ENCODE measurements around the gene C4orf54. TPM values are rescaled to one million over a fixed set of nuclear protein-coding genes. Genes with fewer than 3 reads are reported as not detected.

C4orf54 gene
- polyA plus RNA-seq, 3 donors from 2014 or later = not detected

- Mint-ChIP-seq H3K4me3 (no peak overlapping the region), H3K27ac (no peak overlapping the region), H3K4me1 (no peaks in the 10 kb centered on the region), H3K27me3 (ENCODE audit: low read depth in 3 of 3) (peaks cover 0 to 10% (median 2%) of the 10 kb centered on the region in 3 donors), H3K9me3 (peaks cover 11 to 23% (median 17%) of the 10 kb centered on the region in 6 donors), H3K36me3 (no peaks in the 10 kb centered on the region)
- no peak for DNase-seq
These were observed 10.8 kb upstream of the C4orf54 start for GRCh38 chr4:99668472-99668871.

- no peak overlapping the region for H3K4me3 Mint-ChIP-seq
- H3K9me3 Mint-ChIP-seq = peaks cover 0 to 6% (median 1%) of the 10 kb centered on the region in 6 donors
- DNase-seq = no peak
- no peak overlapping the region for H3K27ac Mint-ChIP-seq
- H3K27me3 Mint-ChIP-seq (ENCODE audit: low read depth in 3 of 3) = peaks cover 0 to 8% (median 3%) of the 10 kb centered on the region in 3 donors
- no peaks in the 10 kb centered on the region for H3K4me1 Mint-ChIP-seq
- no peaks in the 10 kb centered on the region for H3K36me3 Mint-ChIP-seq
These were observed 8.4 kb upstream of the C4orf54 start for GRCh38 chr4:99665983-99666382.

- Mint-ChIP-seq H3K27ac (no peak overlapping the region), H3K4me1 (no peaks in the 10 kb centered on the region), H3K9me3 (peaks cover 0 to 2% (median 0%) of the 10 kb centered on the region in 6 donors), H3K36me3 (no peaks in the 10 kb centered on the region), H3K27me3 (ENCODE audit: low read depth in 3 of 3) (peaks cover 0 to 8% (median 4%) of the 10 kb centered on the region in 3 donors), H3K4me3 (no peak overlapping the region)
- DNase-seq = no peak
These were observed 7.1 kb upstream of the C4orf54 start for GRCh38 chr4:99664716-99665115.

- no peak overlapping the region for H3K4me3 Mint-ChIP-seq
- no peak overlapping the region for H3K27ac Mint-ChIP-seq
- no peak for DNase-seq
- H3K36me3 Mint-ChIP-seq = no peaks in the 10 kb centered on the region
- peaks cover 0 to 8% (median 6%) of the 10 kb centered on the region in 3 donors for H3K27me3 Mint-ChIP-seq (ENCODE audit: low read depth in 3 of 3)
- no peaks in the 10 kb centered on the region for H3K9me3 Mint-ChIP-seq
- H3K4me1 Mint-ChIP-seq = no peaks in the 10 kb centered on the region
These were observed 4.3 kb upstream of the C4orf54 start for GRCh38 chr4:99661907-99662306.

- Mint-ChIP-seq H3K27ac (no peak overlapping the region), H3K4me1 (no peaks in the 10 kb centered on the region), H3K4me3 (no peak overlapping the region), H3K9me3 (peaks cover 0 to 2% (median 0%) of the 10 kb centered on the region in 6 donors), H3K27me3 (ENCODE audit: low read depth in 3 of 3) (peaks cover 0 to 12% (median 3%) of the 10 kb centered on the region in 3 donors), H3K36me3 (no peaks in the 10 kb centered on the region)
- no peak for DNase-seq
These were observed 1.0 kb upstream of the C4orf54 start for GRCh38 chr4:99658666-99659065.

- Mint-ChIP-seq H3K27ac (no peak overlapping the region), H3K9me3 (peaks cover 0 to 2% (median 0%) of the 10 kb centered on the region in 6 donors), H3K4me1 (no peaks in the 10 kb centered on the region), H3K4me3 (no peak overlapping the region), H3K36me3 (no peaks in the 10 kb centered on the region), H3K27me3 (ENCODE audit: low read depth in 3 of 3) (peaks cover 0 to 9% (median 2%) of the 10 kb centered on the region in 3 donors)
- DNase-seq = no peak
These were observed 2.1 kb downstream of the C4orf54 start for GRCh38 chr4:99655308-99656081.

- peaks cover 0 to 12% (median 2%) of the 10 kb centered on the region in 3 donors for H3K27me3 Mint-ChIP-seq (ENCODE audit: low read depth in 3 of 3)
- H3K27ac Mint-ChIP-seq = no peak overlapping the region
- no peak overlapping the region for H3K4me3 Mint-ChIP-seq
- peaks cover 0 to 2% (median 0%) of the 10 kb centered on the region in 6 donors for H3K9me3 Mint-ChIP-seq
- H3K36me3 Mint-ChIP-seq = no peaks in the 10 kb centered on the region
- DNase-seq = no peak
- H3K4me1 Mint-ChIP-seq = no peaks in the 10 kb centered on the region
These were observed 3.3 kb downstream of the C4orf54 start for GRCh38 chr4:99654361-99654761.

- H3K27ac Mint-ChIP-seq = no peak overlapping the region
These were observed 3.7 kb downstream of the C4orf54 start for GRCh38 chr4:99653916-99654315.

GRCh38 chr4:99652596-99653436 is 4.8 kb downstream of the C4orf54 start:
- H3K4me3 Mint-ChIP-seq = no peak overlapping the region
- DNase-seq = no peak
- H3K36me3 Mint-ChIP-seq = no peaks in the 10 kb centered on the region
- no peaks in the 10 kb centered on the region for H3K4me1 Mint-ChIP-seq
- no peak overlapping the region for H3K27ac Mint-ChIP-seq
- peaks cover 0 to 11% (median 2%) of the 10 kb centered on the region in 3 donors for H3K27me3 Mint-ChIP-seq (ENCODE audit: low read depth in 3 of 3)
- H3K9me3 Mint-ChIP-seq = peaks cover 0 to 2% (median 0%) of the 10 kb centered on the region in 6 donors

More at GRCh38 chr4:99653916-99654315, 3.7 kb downstream of the C4orf54 start:
- no peak for DNase-seq
- H3K4me1 Mint-ChIP-seq = no peaks in the 10 kb centered on the region
- no peak overlapping the region for H3K4me3 Mint-ChIP-seq
- H3K9me3 Mint-ChIP-seq = peaks cover 0 to 2% (median 0%) of the 10 kb centered on the region in 6 donors
- H3K27me3 Mint-ChIP-seq (ENCODE audit: low read depth in 3 of 3) = peaks cover 0 to 13% (median 2%) of the 10 kb centered on the region in 3 donors
- H3K36me3 Mint-ChIP-seq = no peaks in the 10 kb centered on the region

GRCh38 chr4:99651811-99652485 is 5.7 kb downstream of the C4orf54 start:
- Mint-ChIP-seq H3K4me1 (no peaks in the 10 kb centered on the region), H3K9me3 (peaks cover 0 to 2% (median 0%) of the 10 kb centered on the region in 6 donors), H3K27ac (no peak overlapping the region), H3K4me3 (no peak overlapping the region), H3K36me3 (no peaks in the 10 kb centered on the region), H3K27me3 (ENCODE audit: low read depth in 3 of 3) (peaks cover 0 to 11% (median 0%) of the 10 kb centered on the region in 3 donors)
- DNase-seq = no peak

- no peak for DNase-seq
- no peaks in the 10 kb centered on the region for H3K4me1 Mint-ChIP-seq
- no peak overlapping the region for H3K27ac Mint-ChIP-seq
- H3K9me3 Mint-ChIP-seq = peaks cover 0 to 2% (median 0%) of the 10 kb centered on the region in 6 donors
- H3K36me3 Mint-ChIP-seq = no peaks in the 10 kb centered on the region
- H3K4me3 Mint-ChIP-seq = no peak overlapping the region
- H3K27me3 Mint-ChIP-seq (ENCODE audit: low read depth in 3 of 3) = peaks cover 0 to 11% (median 0%) of the 10 kb centered on the region in 3 donors
These were observed 6.4 kb downstream of the C4orf54 start for GRCh38 chr4:99651016-99651769.

GRCh38 chr4:99649778-99650177 is 7.8 kb downstream of the C4orf54 start:
- DNase-seq = no peak
- no peaks in the 10 kb centered on the region for H3K36me3 Mint-ChIP-seq
- no peaks in the 10 kb centered on the region for H3K4me1 Mint-ChIP-seq
- H3K4me3 Mint-ChIP-seq = no peak overlapping the region
- no peaks in the 10 kb centered on the region for H3K9me3 Mint-ChIP-seq
- no peak overlapping the region for H3K27ac Mint-ChIP-seq
- H3K27me3 Mint-ChIP-seq (ENCODE audit: low read depth in 3 of 3) = peaks cover 0 to 10% (median 0%) of the 10 kb centered on the region in 3 donors

GRCh38 chr4:99649208-99649607 is 8.4 kb downstream of the C4orf54 start:
- Mint-ChIP-seq H3K27ac (no peak overlapping the region), H3K27me3 (ENCODE audit: low read depth in 3 of 3) (peaks cover 0 to 6% (median 0%) of the 10 kb centered on the region in 3 donors), H3K9me3 (no peaks in the 10 kb centered on the region), H3K36me3 (no peaks in the 10 kb centered on the region), H3K4me1 (no peaks in the 10 kb centered on the region), H3K4me3 (no peak overlapping the region)
- DNase-seq = no peak
